ENCODE results near the gene PAX5. TPM values are rescaled to one million over a fixed set of nuclear protein-coding genes. Genes with fewer than 3 reads are reported as not detected.

The PAX5 gene
- total and polyA plus RNA-seq, 2 donors (not counting 1 experiment from before 2014, with no cell fraction given): 196 to 275 TPM

DNA sequence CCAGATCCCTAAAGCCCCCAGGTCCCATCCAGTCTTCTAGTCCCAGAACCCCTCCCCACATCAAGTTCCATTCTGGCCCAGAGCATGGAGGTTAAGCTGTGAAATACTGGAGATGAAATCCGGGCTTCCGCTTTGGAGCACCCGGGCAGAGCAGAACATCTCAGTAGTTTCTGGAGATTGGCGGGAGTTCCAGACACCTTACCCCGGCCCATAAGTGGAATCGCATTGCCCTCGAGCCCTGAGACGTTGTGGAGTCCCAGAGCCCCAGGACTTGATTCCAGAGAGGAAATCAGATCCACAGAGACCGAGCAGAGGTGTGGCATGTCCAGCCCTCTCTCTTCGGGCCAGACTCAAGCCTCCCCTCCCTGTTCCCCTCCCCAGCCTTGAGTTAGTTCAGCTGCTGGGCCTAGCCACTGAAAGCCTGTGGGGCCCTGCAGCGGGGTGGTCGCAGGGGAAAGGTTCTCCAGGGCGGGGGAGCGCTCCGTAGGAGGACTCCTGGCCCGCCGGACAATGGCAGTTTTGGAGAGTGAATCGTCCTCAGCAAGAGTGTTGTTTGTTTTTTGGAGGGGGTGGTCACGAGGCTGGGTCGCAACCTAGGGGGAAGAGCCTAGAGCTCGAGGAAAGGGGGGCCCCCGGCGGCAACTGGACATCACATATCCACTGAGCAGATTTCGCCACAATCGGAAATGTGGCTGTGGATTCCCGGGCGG lies 1.0 kb upstream of the PAX5 start:
- Histone ChIP-seq H3K79me2 (ENCODE audit: control insufficient read depth, insufficient read depth, low read length) (peaks cover 94% of the 10 kb centered on the region), H4K20me1 (ENCODE audit: control insufficient read depth, insufficient read depth, low read length, poor library complexity, severe bottlenecking) (peaks cover 22% of the 10 kb centered on the region), H3K27me3 (replicated peaks in 1 of 4; ENCODE audit: control extremely low read depth in 1 of 4, control insufficient read depth in 3 of 4, insufficient read depth in 4 of 4, low read length in 3 of 4) (no peaks in the 10 kb centered on the region), H3K4me2 (replicated peaks; ENCODE audit: low read depth, low read length, poor library complexity, severe bottlenecking) (peak overlapping the region; percentile 88), H3K27ac (ENCODE audit: low read length in 2 of 2) (peak overlapping the region; percentile 98 to 100), H2AFZ (ENCODE audit: insufficient read depth, low read depth, low read length, poor library complexity, severe bottlenecking) (peak overlapping the region; percentile 83), H3K9me3 (ENCODE audit: control extremely low read depth in 1 of 3, control insufficient read depth in 2 of 3, insufficient read depth in 1 of 3, low read length in 2 of 3) (peaks cover 0 to 4% (median 0%) of the 10 kb centered on the region in 3 donors), H3K4me3 (ENCODE audit: control extremely low read depth in 1 of 5, extremely low read depth in 1 of 5, insufficient read depth in 1 of 5, low read depth in 2 of 5, low read length in 4 of 5) (peak overlapping the region; percentile 76 to 95 (median 90)), H3K9ac (ENCODE audit: low read length) (peak overlapping the region; percentile 98), H3K4me1 (ENCODE audit: control insufficient read depth in 2 of 2, insufficient read depth in 2 of 2, low read length in 2 of 2) (peaks cover 49 to 72% of the 10 kb centered on the region in 2 donors), H3K36me3 (replicated peaks in 1 of 2; ENCODE audit: control extremely low read depth in 1 of 2, control insufficient read depth in 1 of 2, extremely low read depth in 1 of 2, insufficient read depth in 2 of 2, low read length in 1 of 2) (peaks cover 0 to 4% of the 10 kb centered on the region in 2 experiments)
- ATAC-seq (ENCODE audit: low read depth) (no peak), DNase-seq (no peak)
- WGBS (ENCODE audit: insufficient coverage): 2% methylated on average over 27 of the region's 27 CpGs
- intact Hi-C loops (cut with micrococcal nuclease): loop anchor here (1.0 to 5.0 kb wide), 8 partner anchors 41 to 374 kb away; partner anchors contain the start of gene ZCCHC7
- peak; percentile 16 for TF ChIP-seq EZH2 (IDR thresholded peaks at IDR 0.05; ENCODE audit: borderline replicate concordance, insufficient read depth, low read depth, low read length, poor library complexity, severe bottlenecking)
- peak; percentile 38 for TF ChIP-seq CTCF (IDR thresholded peaks at IDR 0.05)
- ChIA-PET CTCF (interaction anchor here (0.8 to 5.0 kb wide), 17 partner anchors 14 to 377 kb away, joined by 3 to 81 read pairs (median 6); partner anchors contain the start of gene ZCCHC7), POLR2A (interaction anchor here (0.7 to 5.0 kb wide), 14 partner anchors 11 to 336 kb away, joined by 3 to 59 read pairs (median 4); partner anchors contain the start of gene ZCCHC7)
- Mint-ChIP-seq H3K4me3 (peak overlapping the region; percentile 89), H3K27me3 (no peaks in the 10 kb centered on the region), H3K27ac (peak overlapping the region; percentile 96), H3K9me3 (ENCODE audit: insufficient read depth) (no peaks in the 10 kb centered on the region), H3K4me1 (peaks cover 69% of the 10 kb centered on the region)

All from B cell (primary cell).